ENCODE results near the gene ESCO1.
"Not testable (repeated sequence)": the region's sequence is repeated elsewhere in the genome, so short reads cannot be mapped to it uniquely, and the experiment has no call there.

The ESCO1 gene, protein sequence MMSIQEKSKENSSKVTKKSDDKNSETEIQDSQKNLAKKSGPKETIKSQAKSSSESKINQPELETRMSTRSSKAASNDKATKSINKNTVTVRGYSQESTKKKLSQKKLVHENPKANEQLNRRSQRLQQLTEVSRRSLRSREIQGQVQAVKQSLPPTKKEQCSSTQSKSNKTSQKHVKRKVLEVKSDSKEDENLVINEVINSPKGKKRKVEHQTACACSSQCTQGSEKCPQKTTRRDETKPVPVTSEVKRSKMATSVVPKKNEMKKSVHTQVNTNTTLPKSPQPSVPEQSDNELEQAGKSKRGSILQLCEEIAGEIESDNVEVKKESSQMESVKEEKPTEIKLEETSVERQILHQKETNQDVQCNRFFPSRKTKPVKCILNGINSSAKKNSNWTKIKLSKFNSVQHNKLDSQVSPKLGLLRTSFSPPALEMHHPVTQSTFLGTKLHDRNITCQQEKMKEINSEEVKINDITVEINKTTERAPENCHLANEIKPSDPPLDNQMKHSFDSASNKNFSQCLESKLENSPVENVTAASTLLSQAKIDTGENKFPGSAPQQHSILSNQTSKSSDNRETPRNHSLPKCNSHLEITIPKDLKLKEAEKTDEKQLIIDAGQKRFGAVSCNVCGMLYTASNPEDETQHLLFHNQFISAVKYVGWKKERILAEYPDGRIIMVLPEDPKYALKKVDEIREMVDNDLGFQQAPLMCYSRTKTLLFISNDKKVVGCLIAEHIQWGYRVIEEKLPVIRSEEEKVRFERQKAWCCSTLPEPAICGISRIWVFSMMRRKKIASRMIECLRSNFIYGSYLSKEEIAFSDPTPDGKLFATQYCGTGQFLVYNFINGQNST

DNA sequence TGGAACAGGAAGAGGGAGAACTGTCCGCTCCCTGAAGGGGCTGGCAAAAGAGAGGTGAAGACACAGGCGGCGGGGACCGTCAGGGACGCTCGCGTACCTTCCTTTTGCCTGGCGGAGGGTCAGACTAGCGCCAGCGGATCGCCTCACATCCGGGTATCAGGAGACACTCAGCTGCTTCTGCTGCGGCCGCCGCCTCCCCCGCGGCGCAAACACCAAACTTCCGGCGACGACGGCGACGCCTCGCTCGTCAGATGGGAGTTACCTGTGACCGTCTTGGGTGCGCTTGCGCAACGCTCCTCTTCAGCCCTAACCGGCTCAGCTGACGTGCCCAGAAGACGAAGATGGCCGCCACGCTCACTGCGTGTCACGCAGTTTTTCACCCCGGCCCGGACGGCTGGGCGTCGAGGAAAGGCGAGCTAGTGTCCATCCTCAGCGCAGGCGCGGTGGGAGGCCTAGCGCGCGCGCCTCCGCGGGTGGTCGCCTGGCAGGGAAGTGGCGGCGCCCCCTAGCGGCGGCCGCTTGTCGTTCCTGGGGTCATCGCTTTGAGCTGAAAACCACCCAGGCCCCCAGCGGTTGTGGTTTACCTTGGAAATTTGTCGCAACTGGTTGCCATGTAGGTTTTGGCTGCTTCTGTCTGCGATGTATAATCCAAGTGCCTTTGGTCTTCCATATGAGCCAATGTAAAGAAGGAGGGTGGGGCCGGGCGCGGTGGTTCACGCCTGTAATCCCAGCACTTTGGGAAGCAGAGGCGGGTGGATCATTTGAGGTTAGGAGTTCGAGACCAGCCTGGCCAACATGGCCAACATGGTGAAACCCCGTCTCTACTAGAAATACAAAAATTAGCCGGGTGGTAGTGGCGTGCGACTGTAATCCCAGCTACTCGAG is at the start of gene ESCO1:
Gene ESCO1, minus strand, starts transcription at position 179 of the 885 bp plus-strand sequence. CDS start 25,861 bp downstream, outside the sequence.
- Mint-ChIP-seq H3K4me1 (ENCODE audit: low read depth) (peaks cover 38% of the 10 kb centered on the region), H3K27ac (peak within 1 kb of the TSS; percentile 98), H3K9me3 (ENCODE audit: low read depth) (no peaks in the 10 kb centered on the region)

DNA sequence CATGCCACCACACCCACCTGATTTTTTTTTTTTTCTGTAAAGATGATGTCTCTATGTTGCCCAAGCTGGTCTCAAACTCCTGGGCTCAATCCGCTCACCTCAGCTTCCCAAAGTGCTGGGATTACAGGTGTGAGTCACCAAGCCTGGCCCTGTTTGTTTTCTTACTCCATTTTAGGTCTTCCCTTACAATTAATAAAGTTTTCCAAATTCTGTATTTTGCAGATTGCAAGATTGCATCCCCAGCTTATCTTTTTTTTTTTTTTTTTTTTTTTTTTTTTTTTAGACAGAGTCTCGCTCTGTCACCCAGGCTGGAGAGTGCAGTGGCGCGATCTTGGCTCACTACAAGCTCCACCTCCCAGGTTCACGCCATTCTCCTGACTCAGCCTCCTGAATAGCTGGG is 39.9 kb upstream of the ESCO1 start:
- not testable (repeated sequence) for H3K4me1 Mint-ChIP-seq (ENCODE audit: low read depth); H3K4me3 Mint-ChIP-seq; H3K9me3 Mint-ChIP-seq (ENCODE audit: low read depth); H3K27ac Mint-ChIP-seq; H3K27me3 Mint-ChIP-seq; H3K36me3 Mint-ChIP-seq

More for the DNA sequence above, at the start of gene ESCO1:
- Mint-ChIP-seq H3K4me3 (peak within 1 kb of the TSS; percentile 96), H3K36me3 (peaks cover 2% of the 10 kb centered on the region), H3K27me3 (no peaks in the 10 kb centered on the region)

DNA sequence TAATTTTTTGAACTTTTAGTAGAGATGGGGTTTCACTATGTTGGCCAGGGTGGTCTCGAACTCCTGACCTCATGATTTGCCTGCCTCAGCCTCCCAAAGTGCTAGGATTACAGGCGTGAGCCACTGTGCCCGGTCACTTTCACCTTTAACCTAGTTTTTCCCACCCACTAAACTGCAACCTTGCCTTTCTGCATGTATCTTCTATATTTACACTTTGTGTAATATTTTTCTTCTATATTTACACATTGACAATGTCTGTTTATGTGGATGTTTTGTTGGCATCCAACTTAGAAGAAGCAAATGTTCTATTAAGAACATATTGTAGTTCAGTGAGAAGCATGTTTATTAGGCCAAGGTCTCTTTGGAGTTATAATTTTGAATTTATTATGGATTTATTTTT is 38.3 kb upstream of the ESCO1 start:
- peaks cover 3% of the 10 kb centered on the region for H3K4me1 Mint-ChIP-seq (ENCODE audit: low read depth)
- no peaks in the 10 kb centered on the region for H3K9me3 Mint-ChIP-seq (ENCODE audit: low read depth)
- H3K4me3 Mint-ChIP-seq = no peak overlapping the region
- no peaks in the 10 kb centered on the region for H3K36me3 Mint-ChIP-seq
- H3K27me3 Mint-ChIP-seq = no peaks in the 10 kb centered on the region
- no peak overlapping the region for H3K27ac Mint-ChIP-seq

DNA sequence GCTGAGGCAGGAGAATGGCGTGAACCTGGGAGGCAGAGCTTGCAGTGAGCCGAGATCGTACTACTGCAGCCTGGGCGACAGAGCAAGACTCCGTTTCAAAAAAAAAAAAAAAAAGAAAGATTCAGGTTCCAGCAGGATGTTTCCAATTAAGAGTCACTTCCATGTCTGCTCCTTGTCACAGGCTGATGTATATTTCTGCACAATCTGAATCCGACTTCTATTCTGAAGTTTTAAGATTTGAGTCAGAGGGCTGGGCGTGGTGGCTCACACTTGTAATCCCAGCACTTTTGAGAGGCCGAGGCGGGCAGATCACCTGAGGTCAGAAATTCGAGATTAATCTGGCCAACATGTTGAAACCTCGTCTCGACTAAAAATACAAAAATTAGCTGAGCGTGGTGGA is 36.3 kb upstream of the ESCO1 start:
- Mint-ChIP-seq H3K4me1 (ENCODE audit: low read depth) (peaks cover 3% of the 10 kb centered on the region), H3K27me3 (no peaks in the 10 kb centered on the region), H3K36me3 (no peaks in the 10 kb centered on the region), H3K9me3 (ENCODE audit: low read depth) (no peaks in the 10 kb centered on the region), H3K27ac (no peak overlapping the region), H3K4me3 (no peak overlapping the region)

DNA sequence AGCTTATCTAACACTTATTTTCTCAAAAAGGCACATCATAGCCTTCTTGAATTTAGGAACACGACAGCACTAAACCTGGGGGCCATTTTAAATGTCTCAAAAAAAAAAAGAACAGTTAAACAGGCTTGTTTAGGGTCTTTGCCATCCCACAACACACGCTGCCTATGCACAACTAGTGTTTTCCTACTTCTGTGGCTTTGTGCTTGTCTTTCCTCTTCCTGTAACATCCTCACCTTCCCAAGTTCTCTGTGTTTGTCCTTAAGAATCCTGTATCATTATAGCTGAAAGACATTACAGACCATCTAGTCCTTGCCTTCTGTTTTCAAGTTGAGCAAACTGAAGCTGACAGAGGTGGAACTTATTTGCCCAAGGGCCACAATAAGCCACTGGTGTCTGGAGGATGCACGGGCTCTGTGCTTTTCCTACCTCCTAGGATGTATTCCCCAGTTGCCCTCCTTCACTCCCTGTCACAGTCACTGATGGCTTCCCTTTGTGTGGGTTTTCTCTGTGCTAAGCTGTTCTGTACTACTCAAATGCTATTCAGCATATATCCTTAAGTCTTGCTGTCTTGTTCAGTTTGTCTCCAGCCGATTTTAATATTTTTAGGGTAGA is 34.2 kb upstream of the ESCO1 start:
- Mint-ChIP-seq H3K4me1 (ENCODE audit: low read depth) (peaks cover 3% of the 10 kb centered on the region), H3K27ac (no peak overlapping the region), H3K4me3 (no peak overlapping the region), H3K36me3 (no peaks in the 10 kb centered on the region), H3K9me3 (ENCODE audit: low read depth) (no peaks in the 10 kb centered on the region), H3K27me3 (no peaks in the 10 kb centered on the region)

DNA sequence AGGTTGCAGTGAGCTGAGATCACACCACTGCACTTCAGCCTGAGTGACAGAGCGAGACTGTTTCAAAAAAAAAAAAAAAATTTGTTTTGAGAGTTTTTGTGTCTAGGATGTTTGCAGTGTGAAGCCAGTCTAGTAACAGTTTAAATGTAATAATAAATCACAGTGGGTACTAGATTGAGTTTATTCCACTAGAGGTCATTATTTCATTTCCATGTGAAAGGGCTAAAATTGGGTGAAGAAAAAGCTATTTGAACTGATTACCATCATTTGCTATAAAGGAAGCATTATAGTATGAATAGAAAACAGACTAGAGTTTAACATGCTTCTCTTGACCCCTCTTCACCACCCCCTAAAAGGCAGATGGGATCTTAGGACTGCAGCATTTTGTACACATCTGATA is 31.9 kb upstream of the ESCO1 start:
- no peaks in the 10 kb centered on the region for H3K27me3 Mint-ChIP-seq
- no peak overlapping the region for H3K4me3 Mint-ChIP-seq
- no peaks in the 10 kb centered on the region for H3K9me3 Mint-ChIP-seq (ENCODE audit: low read depth)
- peaks cover 18% of the 10 kb centered on the region for H3K4me1 Mint-ChIP-seq (ENCODE audit: low read depth)
- H3K36me3 Mint-ChIP-seq = peaks cover 4% of the 10 kb centered on the region
- no peak overlapping the region for H3K27ac Mint-ChIP-seq

DNA sequence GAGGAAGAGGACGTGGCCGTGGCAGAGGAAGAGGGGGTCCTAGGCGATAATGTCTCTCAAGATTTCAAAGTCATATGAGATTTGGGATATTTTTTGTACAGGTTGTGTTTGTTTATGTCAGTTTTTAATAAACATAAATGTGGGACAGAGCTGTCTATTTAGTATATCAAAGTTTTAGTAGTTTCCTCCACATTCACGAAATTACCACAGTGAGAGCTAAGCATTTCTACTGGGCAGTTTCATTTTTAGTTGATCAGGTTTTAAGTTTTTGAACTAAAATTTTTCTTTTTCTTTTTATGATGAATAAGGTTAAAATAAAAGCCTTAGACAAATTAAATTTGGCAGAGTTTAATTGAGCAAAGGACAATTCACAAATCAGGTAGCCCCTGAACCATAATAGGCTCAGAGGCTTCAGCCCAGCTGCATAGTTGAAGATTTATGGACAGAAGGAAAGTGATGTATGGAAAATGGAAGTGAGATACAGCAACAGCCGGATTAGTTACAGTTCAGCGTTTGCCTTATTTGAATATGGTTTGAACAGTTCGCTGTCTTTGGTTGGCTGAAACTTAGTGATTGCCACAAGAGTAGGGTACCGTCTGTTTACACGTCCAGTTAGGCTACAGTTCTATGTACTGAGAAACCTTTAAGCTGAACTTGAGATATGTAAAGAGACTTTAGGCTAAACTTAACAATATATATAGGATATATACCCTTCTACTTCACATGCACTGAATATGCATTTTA is 28.8 kb upstream of the ESCO1 start:
- peak overlapping the region; percentile 16 for H3K27ac Mint-ChIP-seq
- H3K4me1 Mint-ChIP-seq (ENCODE audit: low read depth) = peaks cover 22% of the 10 kb centered on the region
- peak overlapping the region; percentile 2 for H3K4me3 Mint-ChIP-seq
- peaks cover 4% of the 10 kb centered on the region for H3K36me3 Mint-ChIP-seq
- no peaks in the 10 kb centered on the region for H3K27me3 Mint-ChIP-seq
- no peaks in the 10 kb centered on the region for H3K9me3 Mint-ChIP-seq (ENCODE audit: low read depth)

DNA sequence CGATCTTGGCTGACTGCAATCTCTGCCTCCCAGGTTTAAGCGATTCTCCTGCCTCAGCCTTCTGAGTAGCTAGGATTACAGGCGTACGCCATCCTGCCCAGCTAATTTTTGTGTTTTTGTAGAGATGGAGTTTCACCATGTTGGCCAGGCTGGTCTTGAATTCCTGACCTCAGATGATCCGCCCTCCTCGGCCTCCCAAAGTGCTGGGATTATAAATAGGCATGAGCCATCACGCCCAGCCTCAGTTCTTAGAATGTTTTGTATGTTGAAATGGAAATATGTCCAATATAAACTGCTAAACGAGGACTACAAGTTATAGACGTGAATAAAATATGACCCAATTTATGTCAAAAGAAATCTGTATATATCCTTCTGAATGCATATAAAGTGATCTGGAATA is 21.1 kb upstream of the ESCO1 start:
- H3K4me1 Mint-ChIP-seq (ENCODE audit: low read depth) = peaks cover 34% of the 10 kb centered on the region

DNA sequence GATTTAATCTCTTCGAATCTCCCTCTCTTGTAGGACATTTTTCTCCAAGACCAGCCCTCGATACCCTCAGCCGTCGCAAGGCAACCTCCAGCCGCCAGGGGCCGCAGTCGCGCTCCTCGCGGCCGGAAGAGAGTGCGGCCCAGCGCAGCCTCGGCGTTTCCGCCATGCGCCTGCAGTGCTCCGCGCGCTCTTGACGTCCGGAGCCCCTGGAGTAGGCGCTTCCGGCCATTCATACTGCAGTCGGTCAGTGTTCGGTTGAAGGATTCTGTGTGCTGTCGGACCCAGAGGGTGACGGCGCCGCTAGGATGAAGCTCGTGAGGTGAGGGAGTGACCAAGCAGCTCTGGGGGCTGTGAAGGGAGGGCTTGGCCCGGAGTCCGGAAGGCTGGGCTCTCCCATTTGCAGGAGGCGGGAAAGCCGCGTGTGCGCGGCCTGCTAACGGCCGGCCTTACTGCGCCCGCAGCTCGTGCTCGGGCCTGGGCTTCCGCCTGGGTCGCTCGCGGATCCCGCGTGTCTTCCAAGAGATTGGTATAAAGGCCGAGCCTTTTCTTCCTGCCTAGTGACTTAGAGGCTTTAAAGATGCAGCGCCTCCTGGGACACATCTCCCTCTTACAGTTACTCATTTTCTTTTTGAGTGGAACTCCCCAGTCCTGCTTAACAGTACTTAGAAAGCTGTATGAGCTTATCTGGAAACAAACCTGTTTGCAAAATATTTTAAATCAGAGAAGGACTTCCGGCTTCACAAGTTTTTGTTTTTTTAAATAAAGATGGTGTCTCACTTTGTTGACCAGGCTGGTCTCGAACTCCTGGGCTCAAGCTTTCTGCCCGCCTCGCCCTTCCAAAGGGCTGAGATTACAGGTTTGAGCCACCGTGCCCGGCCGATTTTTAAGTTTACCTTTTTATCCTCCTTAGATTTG is 11.9 kb upstream of the ESCO1 start, which contains the start of gene SNRPD1:
Gene SNRPD1, plus strand, starts transcription at position 190 of the 915 bp plus-strand sequence. Its CDS starts 116 bp downstream, at position 306.
- Mint-ChIP-seq H3K36me3 (peaks cover 8% of the 10 kb centered on the region), H3K4me1 (ENCODE audit: low read depth) (peaks cover 30% of the 10 kb centered on the region), H3K9me3 (ENCODE audit: low read depth) (no peaks in the 10 kb centered on the region), H3K27me3 (no peaks in the 10 kb centered on the region), H3K27ac (peak within 1 kb of the TSS; percentile 100), H3K4me3 (peak within 1 kb of the TSS; percentile 99)

More for the DNA sequence above, 21.1 kb upstream of the ESCO1 start:
- not testable (repeated sequence) for H3K27ac Mint-ChIP-seq; H3K9me3 Mint-ChIP-seq (ENCODE audit: low read depth); H3K36me3 Mint-ChIP-seq; H3K4me3 Mint-ChIP-seq; H3K27me3 Mint-ChIP-seq

DNA sequence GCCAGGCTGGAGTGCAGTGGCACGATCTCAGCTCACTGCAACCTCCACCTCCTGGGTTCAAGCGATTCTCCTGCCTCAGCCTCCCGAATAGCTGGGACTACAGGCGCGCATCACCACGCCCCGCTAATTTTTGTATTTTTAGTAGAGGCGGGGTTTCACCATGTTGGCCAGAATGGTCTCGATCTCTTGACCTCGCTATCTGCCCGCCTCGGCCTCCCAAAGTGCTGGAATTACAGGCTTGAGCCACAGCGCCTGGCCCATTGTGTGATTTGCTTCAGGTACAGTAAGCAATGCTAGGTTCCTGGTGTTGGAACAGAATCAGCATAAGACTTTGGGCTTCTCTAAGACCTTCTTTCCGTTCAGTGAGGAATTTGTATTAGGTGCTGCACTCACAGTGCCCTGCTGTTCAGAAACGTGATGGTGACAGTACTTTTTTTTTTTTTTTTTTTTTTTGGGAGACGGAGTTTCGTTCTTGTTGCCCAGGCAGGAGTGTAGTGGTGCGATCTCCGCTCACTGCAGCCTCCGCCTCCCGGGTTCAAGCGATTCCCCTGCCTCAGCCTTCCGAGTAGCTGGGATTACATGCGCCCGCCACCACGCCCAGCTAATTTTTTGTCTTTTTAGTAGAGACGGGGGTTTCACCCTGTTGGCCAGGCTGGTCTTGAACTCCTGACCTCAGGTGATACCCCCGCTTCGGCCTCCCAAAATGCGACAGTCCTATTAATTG is 11.1 kb upstream of the ESCO1 start:
- H3K27ac Mint-ChIP-seq = peak overlapping the region; percentile 100
- H3K27me3 Mint-ChIP-seq = not testable (repeated sequence)

DNA sequence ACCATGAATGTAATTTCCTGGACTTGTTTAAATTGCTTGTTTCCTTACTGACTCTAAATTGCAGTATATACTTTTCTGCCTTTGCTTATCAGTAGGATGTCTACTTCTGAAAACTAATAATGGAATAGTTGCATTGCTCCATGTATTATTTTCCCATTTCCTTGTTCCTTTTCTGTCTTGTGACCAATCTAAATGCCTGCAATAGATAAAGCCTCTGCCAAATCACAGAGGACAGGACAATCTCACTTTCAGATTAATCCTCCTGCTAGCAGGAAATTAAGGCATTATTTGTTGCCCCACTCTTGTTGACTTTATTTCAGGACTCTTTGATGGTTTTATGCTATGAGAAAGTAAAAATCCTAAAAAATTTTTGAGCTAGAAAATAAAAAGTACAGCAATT is 4.7 kb upstream of the ESCO1 start:
- no peaks in the 10 kb centered on the region for H3K9me3 Mint-ChIP-seq (ENCODE audit: low read depth)
- H3K36me3 Mint-ChIP-seq = no peaks in the 10 kb centered on the region
- H3K4me3 Mint-ChIP-seq = no peak overlapping the region
- no peak overlapping the region for H3K27ac Mint-ChIP-seq
- H3K27me3 Mint-ChIP-seq = no peaks in the 10 kb centered on the region
- H3K4me1 Mint-ChIP-seq (ENCODE audit: low read depth) = peaks cover 10% of the 10 kb centered on the region

More for the DNA sequence above, 11.1 kb upstream of the ESCO1 start:
- H3K4me1 Mint-ChIP-seq (ENCODE audit: low read depth) = peaks cover 23% of the 10 kb centered on the region
- H3K9me3 Mint-ChIP-seq (ENCODE audit: low read depth); H3K36me3 Mint-ChIP-seq: not testable (repeated sequence)
- H3K4me3 Mint-ChIP-seq = peak overlapping the region; percentile 99

DNA sequence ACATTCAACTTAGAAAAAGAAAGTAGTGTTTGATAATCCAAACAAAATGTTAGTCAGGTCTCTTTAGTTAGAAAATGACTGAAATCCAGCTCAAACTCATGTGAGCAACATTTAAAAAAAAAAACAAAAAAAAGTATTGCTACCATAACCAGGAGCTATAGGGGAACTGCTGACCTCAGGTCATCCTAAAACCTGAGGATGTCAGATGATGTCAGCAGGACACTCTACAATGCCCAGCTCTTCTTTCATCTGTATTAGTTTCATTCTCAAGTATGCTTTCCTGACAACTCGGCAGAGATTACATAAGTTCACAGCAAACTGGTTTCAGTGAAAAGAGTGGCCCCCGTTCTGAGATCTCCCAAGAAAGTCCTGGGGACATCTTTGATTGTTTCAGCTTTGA is 4.2 kb upstream of the ESCO1 start:
- H3K4me1 Mint-ChIP-seq (ENCODE audit: low read depth) = peaks cover 10% of the 10 kb centered on the region
- no peaks in the 10 kb centered on the region for H3K9me3 Mint-ChIP-seq (ENCODE audit: low read depth)
- no peaks in the 10 kb centered on the region for H3K36me3 Mint-ChIP-seq
- no peak overlapping the region for H3K27ac Mint-ChIP-seq
- H3K4me3 Mint-ChIP-seq = no peak overlapping the region
- H3K27me3 Mint-ChIP-seq = no peaks in the 10 kb centered on the region

DNA sequence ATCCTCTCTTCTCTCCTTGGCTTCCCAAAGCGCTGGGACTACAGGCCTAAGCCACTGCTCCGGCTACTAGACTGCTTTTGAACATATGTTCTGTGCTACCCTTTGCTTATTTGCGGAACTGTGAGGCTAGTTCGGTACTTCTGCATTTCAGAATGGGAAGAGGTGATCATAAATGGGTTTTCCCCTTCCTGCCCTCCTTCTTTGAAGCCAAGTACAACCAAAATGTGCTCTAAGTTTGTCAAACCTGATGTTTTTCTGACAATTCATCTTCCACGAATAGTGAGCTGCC is 1.7 kb upstream of the ESCO1 start:
- Mint-ChIP-seq H3K27me3 (no peaks in the 10 kb centered on the region), H3K4me3 (peak overlapping the region; percentile 62), H3K27ac (peak overlapping the region; percentile 47), H3K9me3 (ENCODE audit: low read depth) (no peaks in the 10 kb centered on the region), H3K4me1 (ENCODE audit: low read depth) (peaks cover 31% of the 10 kb centered on the region), H3K36me3 (no peaks in the 10 kb centered on the region)
